HG03280 (cell line): ENCODE data around the gene ZBTB5.
"Not testable (repeated sequence)": the region's sequence is repeated elsewhere in the genome, so short reads cannot be mapped to it uniquely, and the experiment has no call there.

ENCODE experiments used
- ATAC-seq: cut with Tn5 transposase; IDR thresholded peaks from one replicate; pipeline ENCODE4 v1.9.1; 2021; ENCODE audit warnings: mild to moderate bottlenecking, moderate library complexity; ENCODE audit not compliant: unreplicated experiment

Gene ZBTB5

DNA sequence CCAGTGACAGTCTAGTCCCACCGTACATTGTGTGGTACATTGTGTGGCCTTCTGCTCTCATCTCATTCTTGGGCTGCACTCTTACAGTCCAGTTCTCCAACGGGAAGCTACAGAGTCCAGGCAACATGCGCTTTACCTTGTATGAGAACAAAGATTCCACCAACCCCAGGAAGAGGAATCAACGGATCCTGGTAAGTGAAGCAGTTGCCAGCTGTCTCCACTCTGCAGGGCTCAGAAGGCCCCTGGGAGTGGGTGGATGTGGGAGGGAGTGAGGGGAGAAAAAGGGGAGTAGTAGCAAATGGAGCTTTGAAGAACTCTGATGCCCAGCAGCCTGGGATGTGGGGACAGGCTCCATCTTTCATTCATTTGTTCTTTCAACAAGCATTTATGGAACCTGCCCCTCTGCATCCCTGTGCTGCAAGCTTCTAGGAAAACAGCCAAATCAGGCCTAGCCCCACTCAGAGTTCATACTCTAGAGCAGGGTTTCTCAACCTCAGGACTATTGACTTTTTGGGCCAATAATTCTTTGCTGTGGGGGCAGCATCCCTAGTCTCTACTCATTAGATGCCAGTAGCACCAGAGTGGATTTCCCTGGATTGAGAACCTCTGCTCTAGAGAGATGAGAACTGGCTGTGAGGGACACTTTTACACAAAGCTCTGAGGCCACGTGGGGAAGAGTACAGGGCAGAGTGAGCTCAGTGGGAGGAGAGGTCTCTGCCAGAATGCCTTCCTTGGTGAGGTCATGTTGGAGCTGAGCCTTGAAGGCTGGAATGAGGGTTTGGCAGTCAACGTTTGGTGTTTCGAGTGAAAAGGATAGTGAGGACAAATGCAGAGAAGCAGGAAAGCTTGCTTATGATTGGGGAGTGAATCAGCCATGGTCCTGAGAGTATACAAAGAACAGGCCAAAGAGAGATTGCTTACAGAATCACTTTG lies 21.6 kb upstream of the ZBTB5 start:
- no peak for ATAC-seq

- no peak for ATAC-seq
Measured at GRCh38 chr9:37486256-37486615, 21.0 kb upstream of the ZBTB5 start.

- peak; percentile 94 for ATAC-seq
Measured at GRCh38 chr9:37485389-37486255, 20.4 kb upstream of the ZBTB5 start, which contains the start of gene POLR1E. TSS of gene POLR1E (plus strand) at chr9:37485948. CDS start at chr9:37486048, 100 bp downstream.

DNA sequence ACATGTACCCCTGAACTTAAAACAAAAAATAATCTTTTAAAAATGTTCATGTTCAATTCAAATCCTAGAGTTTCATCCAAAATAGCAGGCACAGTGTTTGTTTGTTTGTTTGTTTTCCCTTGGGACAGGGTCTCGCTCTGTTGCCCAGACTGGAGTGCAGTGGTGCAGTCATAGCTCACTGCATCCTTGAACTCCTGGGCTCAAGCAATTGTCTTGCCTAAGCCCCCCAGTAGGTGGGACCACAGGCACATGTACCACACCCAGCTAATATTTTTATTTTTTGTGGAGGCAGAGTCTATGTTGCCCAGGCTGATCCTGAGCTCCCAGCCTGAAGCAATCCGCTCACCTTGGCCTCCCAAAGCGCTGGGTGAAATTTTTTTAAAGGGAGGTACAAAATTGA lies 15.5 kb upstream of the ZBTB5 start:
- ATAC-seq = no peak

- ATAC-seq = not testable (repeated sequence)
Measured at GRCh38 chr9:37477987-37478619, 12.9 kb upstream of the ZBTB5 start.

DNA sequence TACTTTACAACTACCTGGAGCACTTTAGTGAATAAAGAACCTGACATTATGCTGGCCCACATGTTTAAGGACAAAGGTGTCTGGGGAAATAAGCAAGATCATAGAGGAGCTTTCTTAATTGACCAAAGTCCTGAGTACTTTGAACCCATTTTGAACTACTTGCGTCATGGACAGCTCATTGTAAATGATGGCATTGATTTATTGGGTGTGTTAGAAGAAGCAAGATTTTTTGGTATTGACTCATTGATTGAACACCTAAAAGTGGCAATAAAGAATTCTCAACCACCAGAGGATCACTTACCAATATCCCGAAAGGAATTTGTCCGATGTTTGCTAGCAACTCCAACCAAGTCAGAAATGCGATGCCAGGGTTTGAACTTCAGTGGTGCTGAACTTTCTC lies 12.2 kb upstream of the ZBTB5 start:
- not testable (repeated sequence) for ATAC-seq

DNA sequence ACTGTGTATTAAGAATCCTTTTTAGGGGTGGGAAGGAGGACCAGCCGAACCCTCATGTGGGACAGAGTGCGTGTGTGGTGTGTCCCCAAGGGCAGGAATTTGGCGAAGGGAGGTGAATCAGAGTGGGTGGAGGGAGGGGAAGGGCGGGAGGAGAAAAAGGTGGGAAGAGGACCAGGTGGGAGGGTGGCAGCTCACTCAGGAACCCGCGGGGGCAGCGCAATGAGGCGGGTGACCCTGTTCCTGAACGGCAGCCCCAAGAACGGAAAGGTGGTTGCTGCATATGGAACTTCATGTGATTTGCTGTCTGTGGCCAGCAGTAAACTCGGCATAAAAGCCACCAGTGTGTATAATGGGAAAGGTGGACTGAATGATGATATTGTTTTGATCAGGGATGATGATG lies 11.7 kb upstream of the ZBTB5 start:
- no peak for ATAC-seq

DNA sequence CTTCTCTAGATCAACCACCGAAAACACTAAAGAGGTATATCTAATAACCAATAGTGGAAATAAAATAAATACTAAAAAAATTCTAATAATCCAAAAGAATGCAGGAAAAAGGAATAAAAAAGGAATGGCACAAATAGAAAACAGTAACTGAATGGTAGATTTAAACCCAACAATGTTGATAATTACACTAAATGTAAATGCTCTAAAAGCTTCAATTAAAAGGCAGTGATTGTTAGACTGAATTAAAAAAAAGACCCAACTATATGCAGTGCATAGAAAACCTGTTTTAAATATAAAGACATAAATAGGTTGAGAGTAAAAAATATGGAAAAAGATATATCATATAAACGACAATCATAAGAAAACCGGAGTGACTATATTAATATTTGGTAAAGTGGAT lies 9.2 kb upstream of the ZBTB5 start:
- no peak for ATAC-seq

GRCh38 chr9:37473982-37474381 lies 8.7 kb upstream of the ZBTB5 start:
- ATAC-seq = not testable (repeated sequence)

GRCh38 chr9:37471942-37472684 lies 6.9 kb upstream of the ZBTB5 start:
- ATAC-seq = no peak

DNA sequence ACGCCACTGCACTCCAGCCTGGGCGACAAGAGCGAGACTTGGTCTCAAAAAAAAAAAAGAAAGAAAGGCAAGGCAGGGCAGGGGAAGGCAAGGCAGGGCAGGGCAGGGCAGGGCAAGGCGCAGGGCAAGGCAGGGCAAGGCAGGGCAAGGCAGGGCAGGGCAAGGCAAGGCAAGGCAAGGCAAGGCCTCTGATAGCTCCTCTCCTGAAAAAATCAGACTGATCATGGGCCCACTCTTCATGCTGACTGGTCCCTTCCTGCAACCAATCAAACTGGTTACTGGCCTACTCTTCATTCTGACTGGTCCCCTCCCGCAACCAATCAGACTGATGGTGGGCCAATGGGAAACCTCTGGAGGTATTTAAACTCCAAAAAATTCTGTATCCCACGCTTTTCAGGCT lies 3.4 kb upstream of the ZBTB5 start:
- no peak for ATAC-seq

DNA sequence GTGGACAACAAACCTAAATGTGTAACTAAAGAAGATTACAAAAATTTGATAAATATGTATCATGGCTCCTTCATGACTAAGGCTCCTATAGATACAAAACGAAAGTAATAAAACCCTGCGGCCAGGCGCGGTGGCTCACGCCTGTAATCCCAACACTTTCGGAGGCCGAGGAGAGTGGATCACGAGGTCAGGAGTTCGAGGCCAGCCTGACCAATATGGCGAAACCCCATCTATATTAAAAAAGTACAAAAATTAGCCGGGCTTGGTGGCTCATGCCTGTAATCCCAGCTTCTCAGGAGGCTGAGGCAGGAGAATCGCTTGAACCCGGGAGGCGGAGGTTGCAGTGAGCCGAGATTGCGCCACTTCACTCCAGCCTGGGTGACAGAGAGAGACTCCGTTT lies 2.3 kb upstream of the ZBTB5 start:
- not testable (repeated sequence) for ATAC-seq

GRCh38 chr9:37466037-37466709 lies 923 bp upstream of the ZBTB5 start:
- peak; percentile 2 for ATAC-seq

GRCh38 chr9:37464426-37465248 lies 613 bp downstream of the ZBTB5 start:
- peak; percentile 35 for ATAC-seq

DNA sequence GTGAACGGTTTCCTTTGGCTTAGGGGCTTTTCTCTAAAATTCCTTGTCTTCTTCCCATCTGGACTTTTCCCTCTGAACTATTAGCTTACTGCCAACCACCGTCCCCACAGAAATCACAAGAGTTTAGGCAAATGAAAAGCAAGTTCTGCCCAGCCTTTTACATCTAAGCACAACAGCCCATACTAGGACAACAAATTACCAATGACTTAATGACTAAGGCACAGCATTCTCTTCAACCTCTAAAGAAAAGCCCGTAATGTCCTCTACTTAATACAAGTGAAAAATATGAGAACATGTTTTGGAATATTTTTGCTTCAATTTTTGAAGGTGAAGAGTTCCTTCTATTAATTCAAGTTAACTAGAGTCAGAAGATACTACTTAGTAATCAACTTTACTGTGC lies 1.2 kb downstream of the ZBTB5 start:
- ATAC-seq = no peak

DNA sequence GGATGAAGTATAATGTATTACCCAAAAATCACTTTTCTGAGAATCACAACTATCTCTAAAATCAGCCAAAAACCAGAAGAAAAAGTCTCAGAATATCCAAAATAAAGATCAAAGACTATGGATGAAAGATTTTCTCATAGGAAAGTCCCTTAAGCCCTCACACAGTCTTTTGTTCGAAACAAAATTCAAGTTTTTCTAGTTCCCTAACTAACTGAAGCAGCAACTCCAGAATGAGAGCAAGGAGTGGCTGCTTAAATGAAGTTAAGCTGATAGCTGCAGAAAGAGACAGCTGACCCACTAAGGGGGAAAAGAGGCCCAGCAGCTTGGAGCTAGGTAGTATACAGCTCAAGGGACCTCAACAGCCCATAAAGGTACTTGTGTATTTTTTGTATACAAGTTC lies 8.4 kb downstream of the ZBTB5 start:
- no peak for ATAC-seq

DNA sequence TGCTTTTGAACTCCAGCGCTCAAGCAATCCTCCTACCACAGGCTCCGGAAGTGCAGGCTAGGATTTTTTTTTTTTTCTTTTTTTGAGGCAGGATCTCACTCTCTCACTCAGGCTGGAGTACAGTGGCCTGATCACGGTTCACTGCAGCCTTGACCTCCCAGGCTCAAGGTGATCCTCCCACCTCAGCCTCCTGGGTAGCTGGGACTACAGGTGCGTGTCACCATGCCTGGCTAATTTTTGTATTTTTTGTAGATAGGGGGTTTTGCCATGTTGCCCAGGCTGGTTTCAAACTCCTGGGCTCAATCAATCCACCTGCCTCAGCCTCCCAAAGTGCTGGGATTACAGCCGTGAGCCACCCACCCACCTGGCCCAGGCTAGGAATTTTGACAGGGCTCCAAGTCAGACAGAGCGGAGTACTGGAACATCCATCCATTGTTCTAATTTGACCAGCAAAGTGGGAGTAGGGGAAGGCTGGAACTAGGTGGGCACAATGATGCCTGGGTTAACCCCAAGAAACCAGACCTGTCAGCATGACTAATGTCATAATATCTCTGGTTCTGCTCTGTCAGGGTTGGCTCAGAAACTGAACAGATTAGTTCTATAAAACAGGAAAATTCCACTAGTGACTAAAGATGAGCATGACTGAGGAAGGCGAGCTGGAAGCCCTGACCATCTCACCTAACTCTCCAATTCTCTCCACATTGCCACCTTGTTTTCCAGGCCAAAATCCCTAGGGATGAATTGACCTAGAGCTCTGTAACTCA lies 9.2 kb downstream of the ZBTB5 start:
- ATAC-seq = no peak

- no peak for ATAC-seq
Measured at GRCh38 chr9:37454238-37454637, 11.0 kb downstream of the ZBTB5 start.
